Mucosa of stomach (tissue), 1 donor: Measurements from ENCODE around the gene OR13F1.
"Not testable (repeated sequence)": the region's sequence is repeated elsewhere in the genome, so short reads cannot be mapped to it uniquely, and the experiment has no call there.

Experiments used
- H3K27me3 ChIP-seq: one replicate; pipeline ENCODE4 v1.7.0; 2013; ENCODE audit warnings: mild to moderate bottlenecking, low read length; ENCODE audit not compliant: control insufficient read depth, insufficient read depth
- H3K36me3 ChIP-seq: one replicate; pipeline ENCODE4 v1.7.0; 2013; ENCODE audit warnings: low read length; ENCODE audit not compliant: control insufficient read depth, insufficient read depth
- H3K4me1 ChIP-seq: one replicate; pipeline ENCODE4 v1.7.0; 2013; ENCODE audit warnings: mild to moderate bottlenecking, low read length; ENCODE audit not compliant: control insufficient read depth, insufficient read depth
- H3K4me3 ChIP-seq: one replicate; pipeline ENCODE4 v1.7.0; 2013; ENCODE audit warnings: low read length
- H3K9ac ChIP-seq: one replicate; pipeline ENCODE4 v1.7.0; 2013; ENCODE audit warnings: mild to moderate bottlenecking, low read length, moderate library complexity
- H3K9me3 ChIP-seq: one replicate; pipeline ENCODE4 v1.7.0; 2013; ENCODE audit warnings: mild to moderate bottlenecking, low read length, moderate library complexity; ENCODE audit not compliant: control insufficient read depth
- donor health status: Pancreatic carcinoma.

Gene OR13F1

GRCh38 chr9:104503963-104504362, at the start of gene OR13F1:
Gene OR13F1 (plus strand): TSS chr9:104504263. CDS start chr9:104504263, 0 bp downstream.
- Histone ChIP-seq H3K4me1 (no peaks in the 10 kb centered on the region), H3K9me3 (no peaks in the 10 kb centered on the region), H3K27me3 (no peaks in the 10 kb centered on the region), H3K36me3 (no peaks in the 10 kb centered on the region), H3K9ac (no peak within 1 kb of the TSS), H3K4me3 (no peak within 1 kb of the TSS)

- Histone ChIP-seq H3K9ac (no peak overlapping the region), H3K27me3 (no peaks in the 10 kb centered on the region), H3K4me1 (no peaks in the 10 kb centered on the region), H3K9me3 (no peaks in the 10 kb centered on the region), H3K4me3 (no peak overlapping the region), H3K36me3 (no peaks in the 10 kb centered on the region)
Observed at GRCh38 chr9:104456831-104457230, 47.2 kb upstream of the OR13F1 start.

GRCh38 chr9:104463864-104464263, 40.2 kb upstream of the OR13F1 start:
- no peak overlapping the region for H3K9ac ChIP-seq
- H3K4me3 ChIP-seq, result no peak overlapping the region
- no peaks in the 10 kb centered on the region for H3K27me3 ChIP-seq
- H3K36me3 ChIP-seq, result no peaks in the 10 kb centered on the region
- H3K4me1 ChIP-seq, result no peaks in the 10 kb centered on the region
- H3K9me3 ChIP-seq, result no peaks in the 10 kb centered on the region

- Histone ChIP-seq H3K4me3 (no peak overlapping the region), H3K4me1 (no peaks in the 10 kb centered on the region), H3K27me3 (no peaks in the 10 kb centered on the region), H3K9me3 (no peaks in the 10 kb centered on the region), H3K36me3 (no peaks in the 10 kb centered on the region), H3K9ac (no peak overlapping the region)
Observed at GRCh38 chr9:104468261-104468660, 35.8 kb upstream of the OR13F1 start.

GRCh38 chr9:104482921-104483570, 21.0 kb upstream of the OR13F1 start:
- no peaks in the 10 kb centered on the region for H3K4me1 ChIP-seq
- H3K9me3 ChIP-seq, result no peaks in the 10 kb centered on the region
- no peak overlapping the region for H3K4me3 ChIP-seq
- H3K27me3 ChIP-seq, result no peaks in the 10 kb centered on the region
- no peaks in the 10 kb centered on the region for H3K36me3 ChIP-seq
- no peak overlapping the region for H3K9ac ChIP-seq

GRCh38 chr9:104485014-104485413, 19.0 kb upstream of the OR13F1 start:
- Histone ChIP-seq H3K27me3 (no peaks in the 10 kb centered on the region), H3K9ac (no peak overlapping the region), H3K36me3 (no peaks in the 10 kb centered on the region), H3K4me3 (no peak overlapping the region), H3K9me3 (no peaks in the 10 kb centered on the region), H3K4me1 (no peaks in the 10 kb centered on the region)

- no peaks in the 10 kb centered on the region for H3K27me3 ChIP-seq
- H3K4me1 ChIP-seq, result no peaks in the 10 kb centered on the region
- H3K9ac ChIP-seq, result no peak overlapping the region
- no peaks in the 10 kb centered on the region for H3K36me3 ChIP-seq
- no peaks in the 10 kb centered on the region for H3K9me3 ChIP-seq
- no peak overlapping the region for H3K4me3 ChIP-seq
Observed at GRCh38 chr9:104494808-104495207, 9.3 kb upstream of the OR13F1 start.

GRCh38 chr9:104503440-104503839, 623 bp upstream of the OR13F1 start:
- no peak overlapping the region for H3K9ac ChIP-seq
- no peak overlapping the region for H3K4me3 ChIP-seq
- no peaks in the 10 kb centered on the region for H3K36me3 ChIP-seq
- H3K27me3 ChIP-seq, result no peaks in the 10 kb centered on the region
- no peaks in the 10 kb centered on the region for H3K4me1 ChIP-seq
- H3K9me3 ChIP-seq, result no peaks in the 10 kb centered on the region

- H3K27me3 ChIP-seq, result no peaks in the 10 kb centered on the region
- H3K9me3 ChIP-seq, result no peaks in the 10 kb centered on the region
- H3K4me1 ChIP-seq, result no peaks in the 10 kb centered on the region
- H3K4me3 ChIP-seq, result no peak overlapping the region
- no peaks in the 10 kb centered on the region for H3K36me3 ChIP-seq
- no peak overlapping the region for H3K9ac ChIP-seq
Observed at GRCh38 chr9:104506565-104506964, 2.5 kb downstream of the OR13F1 start.

GRCh38 chr9:104514901-104515300, 10.8 kb downstream of the OR13F1 start:
- H3K36me3 ChIP-seq, result no peaks in the 10 kb centered on the region
- no peaks in the 10 kb centered on the region for H3K27me3 ChIP-seq
- H3K4me3 ChIP-seq, result no peak overlapping the region
- H3K4me1 ChIP-seq, result no peaks in the 10 kb centered on the region
- no peak overlapping the region for H3K9ac ChIP-seq
- H3K9me3 ChIP-seq, result no peaks in the 10 kb centered on the region

GRCh38 chr9:104520241-104520640, 16.2 kb downstream of the OR13F1 start:
- H3K36me3 ChIP-seq, H3K4me1 ChIP-seq, H3K4me3 ChIP-seq, H3K9me3 ChIP-seq, H3K9ac ChIP-seq, H3K27me3 ChIP-seq: not testable (repeated sequence)

- Histone ChIP-seq H3K27me3 (no peaks in the 10 kb centered on the region), H3K9ac (no peak within 1 kb of the TSS), H3K4me1 (no peaks in the 10 kb centered on the region), H3K36me3 (no peaks in the 10 kb centered on the region), H3K9me3 (no peaks in the 10 kb centered on the region), H3K4me3 (no peak within 1 kb of the TSS)
Observed at GRCh38 chr9:104527109-104527508, 23.0 kb downstream of the OR13F1 start, which contains the start of gene OR13C4. Gene OR13C4 (minus strand): TSS chr9:104527209. CDS start chr9:104527209, 0 bp downstream.

GRCh38 chr9:104536756-104537155, 32.7 kb downstream of the OR13F1 start, which contains the start of gene OR13C3:
Gene OR13C3 (minus strand): TSS chr9:104536856. CDS start chr9:104536723, 133 bp downstream.
- Histone ChIP-seq H3K4me1 (no peaks in the 10 kb centered on the region), H3K4me3 (no peak within 1 kb of the TSS), H3K9ac (no peak within 1 kb of the TSS), H3K36me3 (no peaks in the 10 kb centered on the region), H3K27me3 (no peaks in the 10 kb centered on the region), H3K9me3 (no peaks in the 10 kb centered on the region)
